KOPT-K1 (cell line): ENCODE data around the gene COQ5.

Experiments
- H3K27ac ChIP-seq: fragments of 200-600 bp; sonication (generic); 2 replicates; pipeline ENCODE4 v1.5.1; 2016; ENCODE audit warnings: antibody characterized with exemption, mild to moderate bottlenecking, low read depth, low read length; ENCODE audit not compliant: poor library complexity, severe bottlenecking
- H3K36me3 ChIP-seq: fragments of 200-600 bp; sonication (generic); 2 replicates; pipeline ENCODE4 v1.5.1; 2017; ENCODE audit warnings: antibody characterized with exemption, mild to moderate bottlenecking, low read length, moderate library complexity; ENCODE audit not compliant: insufficient read depth
- H3K9me3 ChIP-seq: fragments of 200-600 bp; sonication (generic); 2 replicates; pipeline ENCODE4 v1.5.1; 2017; ENCODE audit warnings: antibody characterized with exemption, low read length, mild to moderate bottlenecking; ENCODE audit not compliant: insufficient read depth, poor library complexity, severe bottlenecking

COQ5 gene

DNA sequence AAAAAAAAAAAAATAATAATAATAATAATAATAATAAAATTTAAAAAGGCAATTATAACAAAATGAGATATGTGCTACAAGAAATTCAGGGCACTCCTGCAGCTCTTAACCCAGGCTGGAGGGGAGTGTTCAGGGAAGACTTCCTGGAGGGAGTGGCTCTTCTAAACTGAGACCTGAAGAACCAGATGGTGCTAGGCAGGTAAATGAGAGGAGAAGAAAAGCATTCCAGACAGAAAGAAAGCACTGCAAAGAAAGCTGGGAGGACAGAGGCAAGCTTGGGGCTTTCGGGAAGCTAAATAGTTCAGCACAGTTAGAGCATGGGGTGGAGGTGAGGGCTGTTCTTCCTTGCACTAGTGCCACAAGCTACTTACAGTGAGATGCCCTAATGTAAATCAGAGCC, 49.5 kb downstream of the COQ5 start:
- Histone ChIP-seq H3K27ac (no peak overlapping the region), H3K36me3 (no peaks in the 10 kb centered on the region), H3K9me3 (no peaks in the 10 kb centered on the region)

- no peak overlapping the region for H3K27ac ChIP-seq
- no peaks in the 10 kb centered on the region for H3K36me3 ChIP-seq
- H3K9me3 ChIP-seq: no peaks in the 10 kb centered on the region
Measured at GRCh38 chr12:120475643-120476042, 53.3 kb downstream of the COQ5 start.

DNA sequence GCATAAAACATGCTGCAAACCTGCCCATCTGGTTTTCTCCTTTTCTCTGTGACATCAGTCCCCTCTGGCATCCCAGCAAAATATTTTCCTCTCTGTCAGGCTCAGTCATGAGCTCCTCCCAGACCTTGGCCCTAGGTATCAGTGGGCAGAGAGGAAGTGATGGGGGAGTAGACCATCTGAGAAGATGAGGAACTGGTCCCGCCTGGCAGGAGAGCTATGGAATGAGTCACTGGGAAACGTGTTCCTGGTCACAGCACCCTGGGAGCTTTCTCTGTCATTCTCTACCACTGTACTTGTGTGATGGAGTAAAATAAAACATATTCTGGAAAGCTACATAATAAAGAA, 54.4 kb downstream of the COQ5 start:
- Histone ChIP-seq H3K36me3 (no peaks in the 10 kb centered on the region), H3K9me3 (no peaks in the 10 kb centered on the region), H3K27ac (no peak overlapping the region)

DNA sequence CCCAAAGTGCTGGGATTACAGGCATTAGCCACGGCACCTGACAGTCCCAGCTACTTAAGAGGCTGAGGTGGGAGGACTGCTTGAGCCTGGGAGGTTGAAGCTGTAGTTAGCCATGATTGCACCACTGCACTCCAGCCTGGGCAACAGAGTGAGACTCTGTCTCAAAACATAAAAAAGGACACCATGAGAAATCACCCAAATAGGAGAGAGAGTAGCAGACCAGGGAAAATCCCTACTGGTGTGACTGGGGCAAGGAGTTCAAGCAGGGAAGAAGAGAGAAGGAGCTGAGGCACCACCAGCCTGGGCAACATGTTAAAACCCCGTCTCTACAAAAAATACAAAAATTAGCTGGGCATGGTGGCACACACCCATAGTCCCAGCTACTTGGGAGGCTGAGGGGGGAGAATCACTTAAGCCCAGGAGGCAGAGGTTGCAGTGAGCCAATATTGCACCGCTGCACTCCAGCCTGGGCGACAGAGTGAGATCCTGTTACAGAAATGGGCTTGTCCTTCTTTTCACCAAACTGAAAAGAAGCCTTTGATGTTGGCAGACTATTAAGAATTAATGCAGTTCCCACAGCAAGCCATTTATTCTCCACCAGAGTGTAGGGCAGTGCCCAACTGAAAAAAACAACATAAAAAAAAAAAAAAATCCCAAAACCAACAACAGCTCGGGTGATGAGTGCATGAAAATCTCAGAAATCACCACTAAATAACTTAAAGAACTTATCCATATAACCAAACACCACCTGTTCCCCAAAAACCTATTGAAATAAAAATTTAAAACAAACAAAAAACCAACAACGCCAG, 54.9 kb downstream of the COQ5 start:
- no peaks in the 10 kb centered on the region for H3K36me3 ChIP-seq
- no peak overlapping the region for H3K27ac ChIP-seq
- no peaks in the 10 kb centered on the region for H3K9me3 ChIP-seq

GRCh38 chr12:120472521-120472920, 56.4 kb downstream of the COQ5 start:
- H3K36me3 ChIP-seq: peaks cover 4% of the 10 kb centered on the region
- no peak overlapping the region for H3K27ac ChIP-seq
- no peaks in the 10 kb centered on the region for H3K9me3 ChIP-seq

DNA sequence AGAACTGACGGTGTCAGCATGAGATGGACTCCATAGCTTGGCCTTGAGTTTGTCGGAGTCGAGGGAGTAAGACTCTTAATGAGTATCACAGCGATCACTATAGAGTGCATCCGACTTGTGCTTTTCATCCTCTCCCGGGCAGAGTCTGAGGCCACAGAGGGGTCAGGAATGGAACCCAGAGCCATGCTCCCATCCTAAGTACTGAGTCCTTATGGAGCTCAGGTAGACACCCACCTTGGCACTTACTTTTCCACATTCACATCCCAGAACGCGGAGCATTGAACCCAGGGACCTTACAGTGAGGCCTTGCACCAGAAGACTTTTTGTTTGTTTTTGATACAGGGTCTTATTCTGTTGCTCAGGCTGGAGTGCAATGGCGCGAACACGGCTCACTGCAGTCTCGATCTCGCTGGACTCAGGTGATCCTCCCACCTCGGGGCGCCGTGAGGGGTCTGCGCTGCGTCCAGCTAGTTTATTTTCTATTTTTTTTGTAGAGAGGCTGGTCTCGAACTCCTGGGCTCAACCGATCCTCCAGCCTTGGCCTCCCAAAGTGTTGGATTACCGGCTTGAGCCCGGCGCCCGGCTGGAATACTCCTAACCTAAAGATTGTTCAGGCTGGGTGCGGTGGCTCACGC, 58.7 kb downstream of the COQ5 start:
- H3K36me3 ChIP-seq: peaks cover 26% of the 10 kb centered on the region
- peak overlapping the region; percentile 94 for H3K27ac ChIP-seq
- no peaks in the 10 kb centered on the region for H3K9me3 ChIP-seq

- H3K36me3 ChIP-seq: peaks cover 33% of the 10 kb centered on the region
- H3K9me3 ChIP-seq: no peaks in the 10 kb centered on the region
- peak within 1 kb of the TSS; percentile 94 for H3K27ac ChIP-seq
Measured at GRCh38 chr12:120469450-120470149, 59.4 kb downstream of the COQ5 start, which contains the start of gene SRSF9. Gene SRSF9, minus strand, starts transcription at chr12:120469748. Its CDS starts 139 bp downstream, at chr12:120469609.

GRCh38 chr12:120468821-120469449, 60.0 kb downstream of the COQ5 start:
- H3K27ac ChIP-seq: peak overlapping the region; percentile 94
- peaks cover 39% of the 10 kb centered on the region for H3K36me3 ChIP-seq
- no peaks in the 10 kb centered on the region for H3K9me3 ChIP-seq

DNA sequence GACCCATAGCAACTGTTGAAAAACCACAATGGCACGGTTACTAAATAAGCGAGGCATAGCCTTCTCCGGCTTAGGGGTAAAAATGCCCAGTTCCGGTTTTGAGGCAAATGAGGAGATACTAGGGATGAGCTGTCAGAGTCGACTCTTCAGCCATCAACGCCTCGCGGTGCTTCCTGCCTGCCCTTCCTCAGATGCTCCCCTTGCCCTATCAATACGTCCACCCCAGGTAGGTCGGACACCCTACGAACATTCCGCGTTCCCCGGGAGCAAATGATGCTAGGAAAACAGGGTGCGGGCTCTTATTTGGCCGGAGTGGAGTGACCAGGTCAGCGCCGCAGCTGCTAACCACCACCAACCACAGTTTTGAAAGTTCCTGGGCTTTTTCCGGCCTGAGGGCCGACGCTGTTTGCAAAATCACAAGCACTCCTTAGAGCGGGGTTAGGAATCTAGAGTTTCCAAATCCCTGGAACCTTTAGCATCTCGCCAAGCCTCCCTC, 60.6 kb downstream of the COQ5 start:
- peaks cover 45% of the 10 kb centered on the region for H3K36me3 ChIP-seq
- H3K27ac ChIP-seq: peak overlapping the region; percentile 94
- H3K9me3 ChIP-seq: no peaks in the 10 kb centered on the region

DNA sequence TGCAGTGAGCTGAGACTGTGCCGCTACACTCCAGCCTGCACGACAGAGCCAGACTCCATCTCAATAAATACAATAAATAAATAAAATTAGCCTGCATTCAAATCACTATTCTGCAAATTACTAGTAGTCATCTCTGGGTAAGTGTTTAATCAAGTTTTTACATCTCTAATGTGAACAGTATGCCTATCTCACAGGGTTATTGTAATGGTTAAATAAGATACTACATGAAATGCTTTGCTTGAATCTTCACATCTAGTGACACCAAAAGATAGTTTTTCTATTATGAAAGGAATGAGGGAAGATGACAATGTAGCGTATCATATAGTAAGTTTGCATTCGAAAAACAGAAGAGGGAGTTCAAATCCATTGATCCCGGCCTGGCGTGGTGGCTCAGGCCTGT, 61.5 kb downstream of the COQ5 start:
- H3K36me3 ChIP-seq: peaks cover 54% of the 10 kb centered on the region

GRCh38 chr12:120466560-120467315, 62.2 kb downstream of the COQ5 start:
- peaks cover 61% of the 10 kb centered on the region for H3K36me3 ChIP-seq
- H3K27ac ChIP-seq: no peak overlapping the region

More for the DNA sequence above, 61.5 kb downstream of the COQ5 start:
- Histone ChIP-seq H3K9me3 (no peaks in the 10 kb centered on the region), H3K27ac (no peak overlapping the region)

GRCh38 chr12:120465756-120466155, 63.2 kb downstream of the COQ5 start:
- Histone ChIP-seq H3K27ac (no peak overlapping the region), H3K9me3 (no peaks in the 10 kb centered on the region), H3K36me3 (peaks cover 71% of the 10 kb centered on the region)

More at GRCh38 chr12:120466560-120467315, 62.2 kb downstream of the COQ5 start:
- no peaks in the 10 kb centered on the region for H3K9me3 ChIP-seq

DNA sequence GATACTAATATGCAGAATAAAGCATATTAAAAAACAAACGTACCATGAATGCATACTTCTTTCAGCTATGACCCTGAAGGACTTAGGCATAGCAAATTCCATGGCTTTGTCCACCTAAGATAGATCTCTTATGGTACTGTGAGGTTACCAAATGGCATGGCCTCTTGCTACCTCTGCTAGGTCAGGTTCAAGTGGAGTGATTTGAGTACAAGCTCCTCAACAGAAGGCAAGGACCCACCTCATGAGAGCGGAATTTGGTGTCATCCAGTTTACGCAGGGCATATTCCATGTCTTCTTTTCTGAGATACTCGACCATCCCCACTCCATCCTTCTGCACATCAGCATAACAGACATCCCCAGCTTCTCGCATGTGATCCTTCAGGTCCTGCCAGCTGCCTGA, 65.2 kb downstream of the COQ5 start:
- no peaks in the 10 kb centered on the region for H3K9me3 ChIP-seq
- H3K36me3 ChIP-seq: peaks cover 92% of the 10 kb centered on the region
- no peak overlapping the region for H3K27ac ChIP-seq

DNA sequence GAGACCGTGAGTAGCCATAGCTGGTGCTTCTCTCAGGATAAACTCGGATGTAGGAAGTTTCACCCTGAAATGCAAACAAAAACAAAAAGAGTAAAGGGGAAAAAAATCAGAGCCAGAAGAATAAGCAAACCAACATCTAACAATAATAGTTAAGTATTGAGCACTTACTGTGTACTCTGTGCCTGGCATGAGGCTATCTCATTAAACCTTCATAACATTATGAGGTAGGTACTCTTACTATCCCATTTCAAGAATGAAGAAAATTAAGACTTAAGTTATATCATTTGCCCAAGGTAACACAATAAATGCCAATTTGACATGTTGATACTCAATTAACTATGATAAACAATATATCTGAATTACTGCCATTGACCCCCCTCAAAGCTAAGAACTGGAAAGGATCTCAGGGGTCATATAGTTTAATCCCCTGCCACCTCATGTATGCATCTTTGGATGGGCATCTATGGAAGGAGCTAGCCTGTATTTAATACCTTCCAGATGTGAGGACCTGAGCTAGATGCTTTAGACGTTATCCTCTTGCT, 66.8 kb downstream of the COQ5 start:
- no peaks in the 10 kb centered on the region for H3K9me3 ChIP-seq
- no peak overlapping the region for H3K27ac ChIP-seq
- peaks cover 100% of the 10 kb centered on the region for H3K36me3 ChIP-seq
